C4-2B (cell line): ENCODE results near the gene DBR1.
"Not testable (repeated sequence)": the region's sequence is repeated elsewhere in the genome, so short reads cannot be mapped to it uniquely, and the experiment has no call there.

Experiments
- H3K27ac ChIP-seq: fragments of 450-650 bp; 2 replicates; pipeline ENCODE4 v1.5.1; 2017
- CTCF ChIP-seq: fragments of 450-650 bp; conservative IDR thresholded peaks from 2 replicates; pipeline ENCODE4 v1.5.1; 2017; ENCODE audit warnings: mild to moderate bottlenecking
- ZFX ChIP-seq: fragments of 450-650 bp; IDR thresholded peaks from 2 replicates; pipeline ENCODE4 v1.6.1; 2017

DBR1 gene

GRCh38 chr3:138157743-138158142, 17.0 kb downstream of the DBR1 start:
- TF ChIP-seq CTCF, result no peak
- TF ChIP-seq ZFX, result no peak

GRCh38 chr3:138154534-138154933, 20.2 kb downstream of the DBR1 start:
- TF ChIP-seq ZFX (no peak), CTCF (no peak)

More at GRCh38 chr3:138157743-138158142, 17.0 kb downstream of the DBR1 start:
- H3K27ac ChIP-seq, result no peak overlapping the region

GRCh38 chr3:138148503-138148902, 26.2 kb downstream of the DBR1 start:
- TF ChIP-seq CTCF (peak; percentile 8; the same call in 1 of the 2 replicates), ZFX (no peak)
- no peak overlapping the region for H3K27ac ChIP-seq

More at GRCh38 chr3:138154534-138154933, 20.2 kb downstream of the DBR1 start:
- no peak overlapping the region for H3K27ac ChIP-seq

- H3K27ac ChIP-seq, result not testable (repeated sequence)
Observed at GRCh38 chr3:138142181-138142580, 32.5 kb downstream of the DBR1 start.

GRCh38 chr3:138140940-138141339, 33.8 kb downstream of the DBR1 start:
- no peak overlapping the region for H3K27ac ChIP-seq
- no peak for TF ChIP-seq CTCF
- TF ChIP-seq ZFX, result no peak

GRCh38 chr3:138139691-138140090, 35.0 kb downstream of the DBR1 start:
- no peak overlapping the region for H3K27ac ChIP-seq
- no peak for TF ChIP-seq ZFX
- no peak for TF ChIP-seq CTCF

- TF ChIP-seq CTCF, result no peak
- no peak for TF ChIP-seq ZFX
- H3K27ac ChIP-seq, result no peak overlapping the region
Observed at GRCh38 chr3:138137861-138138260, 36.9 kb downstream of the DBR1 start.

- TF ChIP-seq CTCF (no peak), ZFX (no peak)
Observed at GRCh38 chr3:138136201-138136600, 38.5 kb downstream of the DBR1 start.

More at GRCh38 chr3:138136201-138136600, 38.5 kb downstream of the DBR1 start:
- no peak overlapping the region for H3K27ac ChIP-seq
